MV-4-11 (cell line): ENCODE data around the gene MGMT.

Source experiments
- DNase-seq: peaks from one replicate; lab custom pipeline; 2025; lab: John Stamatoyannopoulos, UW

Gene MGMT

DNA sequence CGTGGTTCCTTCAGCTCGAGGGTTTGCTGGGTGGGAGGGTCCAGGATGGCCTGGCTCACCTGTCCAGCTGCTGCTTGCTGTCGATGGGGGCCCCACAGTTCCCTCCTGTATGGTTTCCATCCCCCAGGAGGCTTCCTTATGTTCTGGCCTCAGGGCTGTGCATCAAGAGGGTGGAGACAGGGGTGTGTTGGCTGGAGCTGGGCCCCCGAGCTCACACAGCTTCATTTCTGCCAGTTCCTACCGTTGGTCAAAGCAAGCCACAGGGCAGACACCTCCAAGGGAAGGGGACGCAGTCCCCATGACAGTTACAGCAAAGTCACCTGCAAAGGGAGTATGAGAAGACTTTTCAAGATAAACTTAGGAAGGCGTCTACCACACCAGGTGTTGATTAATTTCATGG, 340.2 kb downstream of the MGMT start:
- no peak for DNase-seq

DNA sequence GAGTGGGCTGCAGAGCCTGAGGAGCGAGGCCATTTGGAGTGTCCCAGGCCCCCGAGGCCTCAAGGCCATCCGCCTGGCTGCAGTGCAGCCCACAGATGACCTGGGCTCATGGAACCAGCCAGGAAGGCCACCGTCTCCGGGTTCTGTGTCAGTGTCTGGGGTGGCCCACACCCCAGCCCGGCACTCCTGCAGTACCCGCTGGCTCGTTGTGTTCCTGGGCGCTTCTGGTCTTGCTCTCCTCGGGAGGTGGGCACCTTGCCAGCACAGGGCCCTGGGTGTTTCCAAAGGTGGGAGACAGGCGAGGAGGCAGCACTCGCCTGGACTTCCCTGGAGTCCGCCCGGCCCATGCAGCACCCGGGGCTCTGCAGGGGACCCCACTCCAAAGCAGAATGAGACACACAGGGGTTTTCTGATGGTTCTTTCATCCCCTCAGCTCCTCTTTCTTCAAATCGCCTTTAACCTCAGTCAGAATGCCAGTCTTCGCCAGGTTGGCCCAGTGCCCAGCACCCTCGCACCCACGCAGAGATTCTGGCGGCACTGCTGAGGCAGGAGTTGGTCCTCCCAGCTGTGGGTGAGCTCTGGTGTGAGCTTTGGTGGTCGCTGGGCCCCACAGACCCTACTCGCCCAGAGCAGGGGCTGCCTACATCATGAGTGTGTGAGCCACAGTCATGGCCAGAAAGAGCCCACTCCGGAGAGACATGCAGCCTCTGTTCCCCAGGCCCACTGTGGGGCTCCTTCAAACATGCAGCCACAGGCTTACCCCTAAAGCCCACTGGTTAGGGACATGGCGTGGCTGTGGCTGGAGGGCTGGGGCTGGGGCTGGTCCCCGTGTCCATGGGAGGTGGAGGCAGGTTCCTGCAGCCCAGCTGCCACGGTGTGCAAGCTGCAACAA, 341.3 kb downstream of the MGMT start:
- DNase-seq = no peak

DNA sequence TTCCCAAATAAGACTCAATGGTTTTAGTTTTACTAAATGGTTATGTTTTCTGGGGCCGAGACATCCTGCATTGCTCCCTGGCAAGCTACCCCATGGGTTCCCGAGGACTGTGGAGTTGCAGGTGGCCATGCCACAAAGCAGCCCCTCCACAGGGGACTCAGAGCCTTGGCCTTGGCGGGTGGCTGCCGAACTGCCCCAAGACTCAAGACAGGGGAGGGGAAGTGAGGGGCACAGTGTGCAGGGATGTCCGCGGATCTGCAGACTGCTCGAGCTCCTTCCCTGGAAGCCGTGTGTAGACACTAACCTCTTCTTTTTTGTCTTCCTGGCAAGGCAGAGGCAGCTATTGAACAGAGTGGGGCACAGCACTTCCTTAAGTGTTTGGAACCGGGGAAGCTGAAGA, 342.4 kb downstream of the MGMT start:
- DNase-seq = no peak

DNA sequence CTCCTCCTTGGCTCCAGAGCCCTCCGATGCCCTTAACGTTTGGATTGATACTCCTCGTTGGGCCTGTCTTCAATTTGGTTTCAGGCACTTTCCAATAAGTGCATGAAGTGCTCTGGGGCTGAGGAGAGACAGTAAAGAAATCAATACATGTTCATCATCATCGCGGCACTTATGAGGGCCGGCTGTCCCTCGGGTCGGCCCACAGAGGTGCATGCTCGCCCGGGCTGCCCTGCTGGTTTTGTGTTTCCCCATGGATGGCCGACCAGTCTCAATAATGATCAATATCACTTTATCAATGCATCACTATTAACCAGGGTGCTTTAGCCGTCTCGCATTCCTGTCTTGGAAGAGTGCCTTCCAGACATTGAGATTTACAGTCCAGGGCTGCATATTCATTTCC, 342.8 kb downstream of the MGMT start:
- no peak for DNase-seq

DNA sequence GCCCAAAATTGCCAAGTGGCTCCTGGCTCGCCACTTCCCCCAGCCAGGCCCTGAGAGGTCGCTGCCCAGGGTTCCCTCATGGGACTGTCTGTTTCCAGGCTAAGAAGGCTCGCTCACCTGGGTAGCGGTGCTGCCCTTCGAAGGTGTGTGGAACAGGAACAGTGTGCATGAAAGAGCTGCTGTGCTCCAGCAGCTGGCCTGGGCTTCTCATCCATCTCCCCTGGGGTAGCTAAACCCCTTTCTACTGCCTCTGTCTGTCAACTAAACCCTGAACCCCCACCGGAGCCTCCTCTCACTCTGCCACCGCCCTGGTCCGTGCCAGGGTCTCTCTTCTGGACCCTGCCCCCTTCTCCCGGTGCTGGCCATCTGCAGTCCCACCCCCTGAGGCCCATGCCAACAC, 344.2 kb downstream of the MGMT start:
- DNase-seq = no peak

DNA sequence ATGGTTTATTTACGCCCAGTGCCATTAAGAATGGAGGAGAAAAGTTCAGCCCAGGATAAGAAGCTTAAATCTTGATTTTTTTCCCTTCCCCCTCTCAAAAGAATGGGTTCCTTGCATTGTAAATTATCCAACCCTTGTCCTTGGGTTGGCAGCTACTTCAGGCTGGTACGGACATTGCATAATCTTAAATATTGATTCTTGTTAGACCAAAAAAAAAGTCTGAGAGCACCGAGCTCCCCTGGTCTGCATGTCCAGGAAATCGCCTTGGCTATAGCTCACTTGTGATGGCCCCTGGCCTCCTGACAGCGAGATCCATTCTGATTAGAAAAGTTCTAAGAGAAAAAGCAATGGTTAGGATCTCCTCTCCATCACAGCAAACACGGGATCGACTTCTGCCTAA, 345.4 kb downstream of the MGMT start:
- DNase-seq = no peak

DNA sequence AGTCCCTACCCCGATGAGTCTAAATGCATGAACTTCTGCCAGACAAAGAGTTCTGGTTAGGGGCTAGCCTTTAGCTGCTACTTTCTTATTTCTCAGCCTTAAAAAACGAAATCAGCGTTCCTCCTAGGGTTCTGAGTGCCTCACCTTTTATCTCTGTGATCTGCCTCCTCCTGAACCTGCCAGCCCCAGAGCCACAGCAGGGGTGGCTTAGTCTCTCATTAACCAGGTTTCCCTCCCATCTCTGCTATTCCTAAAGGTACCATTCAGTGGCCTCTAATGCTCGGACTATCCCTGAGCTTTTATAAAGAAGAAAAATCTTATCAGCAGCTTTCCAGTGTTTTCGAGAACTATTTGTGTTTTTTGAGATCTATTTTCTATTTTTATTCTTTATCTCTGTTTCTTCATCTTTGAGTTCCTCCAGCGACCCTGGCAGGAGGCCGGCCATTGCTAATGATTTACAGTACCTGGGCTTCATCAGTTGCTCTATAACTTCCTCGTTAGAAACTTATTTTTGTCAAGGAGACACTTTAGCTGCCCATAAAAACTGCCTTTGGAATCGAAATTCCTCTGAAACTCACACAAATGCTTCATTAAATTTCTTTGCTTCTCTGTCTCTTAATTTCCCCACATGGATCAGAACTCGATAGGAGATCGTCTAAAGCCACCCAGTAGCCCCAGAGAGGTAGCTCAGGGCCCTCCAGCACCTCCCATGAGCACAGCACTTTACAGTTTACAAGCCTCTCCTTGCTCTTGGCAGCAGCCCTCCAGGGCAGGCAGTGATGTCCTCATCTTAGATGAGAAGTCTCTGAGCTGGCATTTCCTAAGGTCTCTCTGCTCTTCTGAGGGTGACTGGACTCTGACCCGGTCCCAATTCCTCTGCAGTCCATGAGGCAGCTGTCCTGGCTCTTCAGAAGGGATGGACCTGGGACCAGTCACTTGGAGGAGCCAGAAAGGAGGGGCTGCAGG, 347.9 kb downstream of the MGMT start:
- DNase-seq = no peak

DNA sequence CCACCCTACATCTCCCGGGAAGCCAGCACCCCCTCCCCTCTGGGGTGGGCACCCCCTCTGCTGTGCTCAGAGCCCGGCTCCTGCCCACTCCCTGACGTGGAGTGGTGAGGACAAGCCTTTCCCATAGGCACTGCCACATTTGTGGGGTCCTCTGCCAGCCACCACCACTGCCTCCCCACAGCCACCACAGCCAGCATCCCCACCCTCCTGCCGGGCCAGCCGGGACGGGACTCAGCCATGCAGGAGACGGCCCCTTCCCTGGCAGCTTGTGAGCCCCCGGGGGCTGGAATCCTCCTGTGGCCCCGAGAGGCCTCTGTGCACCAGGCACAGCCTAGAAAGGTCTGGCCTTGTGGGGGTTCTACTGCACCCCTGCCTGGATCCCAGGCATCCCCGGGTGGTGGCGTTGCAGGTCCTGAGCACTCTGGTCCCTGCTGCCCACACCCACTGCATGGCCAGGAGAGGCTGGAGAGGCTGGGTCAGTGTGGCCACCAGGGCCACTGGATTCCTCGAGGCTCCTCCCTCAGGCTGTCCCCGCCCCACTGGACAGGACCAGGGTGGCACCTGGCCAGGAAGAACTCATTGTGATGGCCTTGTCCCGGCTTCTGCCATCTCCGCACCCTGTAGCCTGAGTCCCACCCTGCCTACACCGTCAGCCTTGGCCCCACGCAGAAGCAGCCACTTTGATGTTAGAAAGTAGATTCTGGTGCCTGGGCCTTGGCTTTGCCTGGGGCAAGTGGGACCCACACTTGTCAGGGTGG, 349.0 kb downstream of the MGMT start:
- DNase-seq = no peak

DNA sequence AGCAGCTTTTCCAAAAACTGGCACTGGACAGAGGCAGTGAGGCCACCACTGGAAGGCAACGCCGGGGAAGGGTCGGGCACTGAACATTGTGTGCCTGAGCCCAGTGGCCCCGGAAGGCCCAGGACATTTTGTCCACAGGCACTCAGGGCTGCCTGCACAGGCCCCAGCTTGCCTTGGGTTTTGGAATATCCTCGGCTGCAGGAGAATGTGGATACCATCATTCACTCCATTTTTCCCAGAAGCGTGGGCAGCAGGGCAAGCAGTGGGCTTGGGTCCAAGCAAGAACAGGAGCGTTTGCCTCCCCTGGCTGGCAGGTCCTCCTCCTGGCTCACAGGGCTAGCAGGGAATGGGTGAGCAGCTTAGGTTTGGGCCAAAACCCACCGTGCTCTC, 349.6 kb downstream of the MGMT start:
- no peak for DNase-seq
